Gastrocnemius medialis (tissue), 4 donors: ENCODE measurements around the gene STK38L. TPM values are rescaled to one million over a fixed set of nuclear protein-coding genes. Genes with fewer than 3 reads are reported as not detected.

Experiments used
- ATAC-seq, 2 donors: fragments of 150-250 bp; one replicate each; pipeline ENCODE4 v1.9.1; 2016
- DNase-seq, 2 donors: peaks; one replicate each; pipeline ENCODE4 v3.0.0-alpha.2; 2019
- H3K27ac ChIP-seq, 4 donors: fragments of 200-600 bp; sonication (generic); 1 replicate in 1 of 4; 2 replicates in 3 of 4; pipeline ENCODE4 v1.5.1; 2016 to 2018; ENCODE audit warnings: mild to moderate bottlenecking in 2 of 4, moderate library complexity in 1 of 4
- H3K27me3 ChIP-seq, 3 donors: fragments of 200-600 bp; sonication (generic) in 2 of 3; 1 replicate in 1 of 3; 2 replicates in 2 of 3; pipeline versions ENCODE4 v1.5.1 to v1.6.0; 2016 to 2019; ENCODE audit warnings: mild to moderate bottlenecking in 1 of 3, moderate library complexity in 1 of 3
- H3K36me3 ChIP-seq, 2 donors: fragments of 200-600 bp; sonication (generic) in 1 of 2; one replicate each; pipeline ENCODE4 v1.5.1; 2017 to 2018
- H3K4me1 ChIP-seq, 2 donors: fragments of 200-600 bp; sonication (generic) in 1 of 2; one replicate each; pipeline ENCODE4 v1.5.1; 2016 to 2017; ENCODE audit warnings: mild to moderate bottlenecking in 2 of 2
- H3K4me3 ChIP-seq, 4 donors: fragments of 200-600 bp; sonication (generic) in 3 of 4; 1 replicate in 1 of 4; 2 replicates in 3 of 4; pipeline ENCODE4 v1.5.1; 2016 to 2019; ENCODE audit warnings: mild to moderate bottlenecking in 2 of 4
- H3K9me3 ChIP-seq, 3 donors: fragments of 200-600 bp; sonication (generic) in 2 of 3; 1 replicate in 1 of 3; 2 replicates in 2 of 3; pipeline ENCODE4 v1.5.1; 2016 to 2019
- CTCF ChIP-seq, 5 experiments: fragments of 450-650 bp in 3 of 5; fragments of 200-600 bp in 2 of 5; sonication (generic) in 2 of 5; IDR thresholded peaks in 4 of 5; conservative IDR thresholded peaks in 1 of 5; 1 replicate in 4 of 5; 2 replicates in 1 of 5; pipeline ENCODE4 v1.5.1; 2016 to 2019; ENCODE audit warnings: antibody characterized with exemption in 5 of 5, mild to moderate bottlenecking in 3 of 5, moderate library complexity in 3 of 5
- POLR2A ChIP-seq, 2 donors: fragments of 450-650 bp; IDR thresholded peaks; one replicate each; pipeline ENCODE4 v1.6.1; 2017; ENCODE audit warnings: antibody characterized with exemption in 2 of 2, mild to moderate bottlenecking in 2 of 2, moderate library complexity in 2 of 2
- in situ Hi-C, 4 donors: fragments of 200-750 bp; cut with MboI; loops; one replicate each; pipeline versions ENCODE4 v1.15.0 to v1.8.0; 2017; ENCODE audit warnings: low sequenced_read_pairs in 4 of 4
- intact Hi-C: fragments of 100-400 bp; cut with DNase I; formaldehyde crosslinking; loops from one replicate; pipeline ENCODE4 v1.15.1; 2023; ENCODE audit warnings: low total_unique reads
- total RNA-seq, 4 donors: library from RNA; depleted of rRNA; stranded (reverse); fragments of >200 nt; gene quantifications; one replicate each; pipeline versions ENCODE4 v1.1.0 to v1.2.3, GENCODE V29; 2016

Gene STK38L
- total RNA-seq, 4 donors from 2014 or later, result 12.9 to 20.0 (median 13.5) TPM

DNA sequence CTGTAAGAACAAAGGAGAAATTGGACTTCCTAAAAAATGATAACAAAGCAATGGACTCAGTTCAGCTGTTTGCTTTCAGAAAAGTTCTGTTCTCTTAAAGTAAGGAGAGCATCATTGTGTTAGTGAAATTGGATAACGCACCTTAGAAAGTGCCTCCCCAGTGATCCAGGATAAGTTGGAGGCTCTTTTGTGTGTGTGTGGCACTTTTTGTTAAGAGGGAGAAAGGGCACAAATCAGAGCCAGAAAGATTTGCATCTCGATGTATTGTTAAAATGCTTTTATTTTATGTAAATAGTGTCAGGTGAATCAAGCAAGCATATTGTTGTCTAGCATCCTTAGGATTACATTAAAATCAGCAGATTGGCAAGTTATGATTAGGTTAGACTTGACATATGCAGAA lies 2.1 kb downstream of the STK38L start:
- peak overlapping the region in 2 of 4 donors; percentile 83 to 86 for H3K27ac ChIP-seq
- in situ Hi-C loops, result no loop called here

GRCh38 chr12:27246774-27247173 lies 2.7 kb downstream of the STK38L start:
- DNase-seq (no peak), ATAC-seq (no peak)
- Histone ChIP-seq H3K9me3 (no peaks in the 10 kb centered on the region), H3K36me3 (no peaks in the 10 kb centered on the region), H3K27ac (peak overlapping the region in 1 of 4 donors; percentile 14), H3K27me3 (no peaks in the 10 kb centered on the region), H3K4me1 (peaks cover 16% of the 10 kb centered on the region in 2 donors), H3K4me3 (peak overlapping the region in 1 of 4 donors; percentile 95)
- in situ Hi-C loops, result no loop called here
- no peak for TF ChIP-seq CTCF (IDR thresholded peaks at IDR 0.05 in 4 of 5, conservative IDR thresholded peaks at IDR 0.05 in 1 of 5)
- TF ChIP-seq POLR2A (IDR thresholded peaks at IDR 0.05), result no peak
- intact Hi-C loops, result loop anchor here (5.0 to 10.0 kb wide), 3 partner anchors 46 to 288 kb away; partner anchors contain the start of gene MED21

More for the DNA sequence above, 2.1 kb downstream of the STK38L start:
- ATAC-seq (no peak), DNase-seq (no peak)
- Histone ChIP-seq H3K27me3 (no peaks in the 10 kb centered on the region), H3K4me3 (peak overlapping the region in 3 of 4 donors; percentile 79 to 95 (median 85)), H3K9me3 (no peaks in the 10 kb centered on the region), H3K36me3 (no peaks in the 10 kb centered on the region), H3K4me1 (peaks cover 16% of the 10 kb centered on the region in 2 donors)
- TF ChIP-seq POLR2A (IDR thresholded peaks at IDR 0.05) (no peak), CTCF (IDR thresholded peaks at IDR 0.05 in 4 of 5, conservative IDR thresholded peaks at IDR 0.05 in 1 of 5) (no peak)
- intact Hi-C loops, result loop anchor here (5.0 to 10.0 kb wide), 3 partner anchors 46 to 289 kb away; partner anchors contain the start of gene MED21

DNA sequence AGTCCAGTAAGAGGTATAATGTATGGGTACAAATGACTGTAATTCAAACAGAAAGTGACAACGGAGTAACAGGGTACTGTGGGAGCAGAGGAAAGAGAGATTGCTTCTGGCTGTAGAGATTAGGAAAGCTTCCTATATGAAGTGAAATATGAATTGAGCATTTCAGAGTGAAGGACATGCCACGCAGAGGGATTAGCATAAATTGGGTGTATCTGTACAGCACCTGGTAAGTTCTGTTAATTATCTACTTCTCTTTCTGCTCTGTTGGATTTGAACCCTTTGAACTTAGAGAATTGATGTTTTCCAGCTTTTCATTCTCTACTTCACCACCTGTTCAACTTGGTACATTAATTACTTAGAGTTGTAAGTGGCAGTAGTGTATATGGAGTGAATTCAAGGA lies 8.8 kb downstream of the STK38L start:
- peaks cover 0 to 3% of the 10 kb centered on the region in 2 donors for H3K4me1 ChIP-seq
- in situ Hi-C loops, result no loop called here

GRCh38 chr12:27253347-27253746 lies 9.3 kb downstream of the STK38L start:
- no peaks in the 10 kb centered on the region for H3K9me3 ChIP-seq
- no peak for DNase-seq
- in situ Hi-C loops (no loop called here), intact Hi-C loops (no loop called here)
- H3K36me3 ChIP-seq, result no peaks in the 10 kb centered on the region
- no peak for ATAC-seq
- peaks cover 0 to 3% of the 10 kb centered on the region in 2 donors for H3K4me1 ChIP-seq
- no peak overlapping the region for H3K27ac ChIP-seq
- no peak for TF ChIP-seq POLR2A (IDR thresholded peaks at IDR 0.05)
- TF ChIP-seq CTCF (IDR thresholded peaks at IDR 0.05 in 4 of 5, conservative IDR thresholded peaks at IDR 0.05 in 1 of 5), result no peak
- H3K27me3 ChIP-seq, result no peaks in the 10 kb centered on the region
- no peak overlapping the region for H3K4me3 ChIP-seq

More for the DNA sequence above, 8.8 kb downstream of the STK38L start:
- intact Hi-C loops, result no loop called here
- Histone ChIP-seq H3K27ac (no peak overlapping the region), H3K9me3 (no peaks in the 10 kb centered on the region), H3K4me3 (no peak overlapping the region), H3K27me3 (no peaks in the 10 kb centered on the region), H3K36me3 (no peaks in the 10 kb centered on the region)
- ATAC-seq, result no peak
- no peak for DNase-seq
- TF ChIP-seq CTCF (IDR thresholded peaks at IDR 0.05 in 4 of 5, conservative IDR thresholded peaks at IDR 0.05 in 1 of 5) (no peak), POLR2A (IDR thresholded peaks at IDR 0.05) (no peak)

- in situ Hi-C loops, result no loop called here
- Histone ChIP-seq H3K4me1 (peaks cover 0 to 9% of the 10 kb centered on the region in 2 donors), H3K9me3 (no peaks in the 10 kb centered on the region), H3K4me3 (no peak overlapping the region), H3K27me3 (no peaks in the 10 kb centered on the region), H3K27ac (no peak overlapping the region), H3K36me3 (no peaks in the 10 kb centered on the region)
- ATAC-seq (no peak), DNase-seq (no peak)
- no peak for TF ChIP-seq POLR2A (IDR thresholded peaks at IDR 0.05)
- TF ChIP-seq CTCF (IDR thresholded peaks at IDR 0.05 in 4 of 5, conservative IDR thresholded peaks at IDR 0.05 in 1 of 5), result no peak
- intact Hi-C loops, result no loop called here
Observed at GRCh38 chr12:27255806-27256205, 11.7 kb downstream of the STK38L start.
